IgD-negative memory B cell (primary cell): ENCODE measurements around the gene UBAP2L. TPM values are rescaled to one million over a fixed set of nuclear protein-coding genes. Genes with fewer than 3 reads are reported as not detected.
"Not testable (repeated sequence)": the region's sequence is repeated elsewhere in the genome, so short reads cannot be mapped to it uniquely, and the experiment has no call there.

Source experiments
- H3K27ac Mint-ChIP-seq, 3 donors: one replicate each; pipeline ENCODE4 v1.8.0; 2020 to 2022; ENCODE audit warnings: mild to moderate bottlenecking in 3 of 3, mixed read lengths in 3 of 3, moderate library complexity in 1 of 3
- H3K27me3 Mint-ChIP-seq: one replicate; pipeline ENCODE4 v1.8.0; 2021; ENCODE audit warnings: mixed read lengths
- H3K36me3 Mint-ChIP-seq: one replicate; pipeline ENCODE4 v1.8.0; 2020; ENCODE audit warnings: mild to moderate bottlenecking, mixed read lengths
- H3K4me1 Mint-ChIP-seq, 3 donors: one replicate each; pipeline ENCODE4 v1.8.0; 2020 to 2022; ENCODE audit warnings: mixed read lengths in 3 of 3, mild to moderate bottlenecking in 1 of 3
- H3K4me3 Mint-ChIP-seq, 4 donors: one replicate each; pipeline ENCODE4 v1.8.0; 2020 to 2022; ENCODE audit warnings: mild to moderate bottlenecking in 4 of 4, mixed read lengths in 4 of 4, moderate library complexity in 3 of 4
- H3K9me3 Mint-ChIP-seq, 3 donors: one replicate each; pipeline ENCODE4 v1.8.0; 2020 to 2021; ENCODE audit warnings: mixed read lengths in 3 of 3, mild to moderate bottlenecking in 1 of 3
- polyA plus RNA-seq: library from polyadenylated mRNA; unstranded; fragments of 300-500 nt; fragmentation: Illumina TruSeq; gene quantifications from one replicate; pipeline ENCODE4 v1.2.3, GENCODE V29; 2021

The UBAP2L gene
- polyA plus RNA-seq, 1 donor from 2014 or later: 60.6 TPM

GRCh38 chr1:154253671-154254070 is 32.9 kb downstream of the UBAP2L start:
- Mint-ChIP-seq H3K36me3 (peaks cover 3% of the 10 kb centered on the region), H3K27ac (peak overlapping the region in 1 of 3 donors; percentile 23), H3K27me3 (no peaks in the 10 kb centered on the region), H3K4me1 (peaks cover 0 to 2% (median 0%) of the 10 kb centered on the region in 3 donors), H3K9me3 (no peaks in the 10 kb centered on the region), H3K4me3 (peak overlapping the region in 1 of 4 donors; percentile 63)

- Mint-ChIP-seq H3K36me3 (peaks cover 3% of the 10 kb centered on the region), H3K27me3 (no peaks in the 10 kb centered on the region), H3K27ac (no peak overlapping the region), H3K4me3 (no peak overlapping the region), H3K9me3 (no peaks in the 10 kb centered on the region), H3K4me1 (peaks cover 0 to 2% (median 0%) of the 10 kb centered on the region in 3 donors)
Measured at GRCh38 chr1:154256686-154257085, 35.9 kb downstream of the UBAP2L start.

GRCh38 chr1:154258784-154259183 is 38.0 kb downstream of the UBAP2L start:
- H3K4me1 Mint-ChIP-seq: peaks cover 0 to 2% (median 0%) of the 10 kb centered on the region in 3 donors
- H3K4me3 Mint-ChIP-seq: no peak overlapping the region
- H3K36me3 Mint-ChIP-seq: peaks cover 3% of the 10 kb centered on the region
- no peaks in the 10 kb centered on the region for H3K9me3 Mint-ChIP-seq
- H3K27ac Mint-ChIP-seq: no peak overlapping the region
- H3K27me3 Mint-ChIP-seq: no peaks in the 10 kb centered on the region

- H3K36me3 Mint-ChIP-seq: peaks cover 1% of the 10 kb centered on the region
- H3K27ac Mint-ChIP-seq: no peak overlapping the region
- H3K4me3 Mint-ChIP-seq: no peak overlapping the region
Measured at GRCh38 chr1:154260127-154260526, 39.4 kb downstream of the UBAP2L start.

GRCh38 chr1:154263465-154264332 is 42.9 kb downstream of the UBAP2L start:
- Mint-ChIP-seq H3K27me3 (no peaks in the 10 kb centered on the region), H3K4me1 (no peaks in the 10 kb centered on the region), H3K36me3 (peaks cover 1% of the 10 kb centered on the region), H3K9me3 (no peaks in the 10 kb centered on the region), H3K4me3 (no peak overlapping the region), H3K27ac (peak overlapping the region; percentile 32 to 35 (median 35))

More at GRCh38 chr1:154260127-154260526, 39.4 kb downstream of the UBAP2L start:
- Mint-ChIP-seq H3K9me3 (no peaks in the 10 kb centered on the region), H3K27me3 (no peaks in the 10 kb centered on the region), H3K4me1 (peaks cover 0 to 2% (median 0%) of the 10 kb centered on the region in 3 donors)

GRCh38 chr1:154264454-154264853 is 43.7 kb downstream of the UBAP2L start:
- H3K9me3 Mint-ChIP-seq: no peaks in the 10 kb centered on the region
- H3K36me3 Mint-ChIP-seq: peaks cover 1% of the 10 kb centered on the region

GRCh38 chr1:154265586-154265985 is 44.8 kb downstream of the UBAP2L start:
- Mint-ChIP-seq H3K4me1 (peaks cover 0 to 3% (median 0%) of the 10 kb centered on the region in 3 donors), H3K9me3 (no peaks in the 10 kb centered on the region), H3K27me3 (no peaks in the 10 kb centered on the region), H3K36me3 (peaks cover 1% of the 10 kb centered on the region), H3K27ac (peak overlapping the region; percentile 0 to 35 (median 28)), H3K4me3 (no peak overlapping the region)

More at GRCh38 chr1:154264454-154264853, 43.7 kb downstream of the UBAP2L start:
- H3K27ac Mint-ChIP-seq: peak overlapping the region in 1 of 3 donors; percentile 35
- H3K27me3 Mint-ChIP-seq: no peaks in the 10 kb centered on the region
- H3K4me1 Mint-ChIP-seq: no peaks in the 10 kb centered on the region
- no peak overlapping the region for H3K4me3 Mint-ChIP-seq

GRCh38 chr1:154270833-154271232 is 50.1 kb downstream of the UBAP2L start:
- H3K4me3 Mint-ChIP-seq: peak overlapping the region in 2 of 4 donors; percentile 54 to 98
- H3K36me3 Mint-ChIP-seq: peaks cover 2% of the 10 kb centered on the region
- peak overlapping the region; percentile 90 to 99 (median 93) for H3K27ac Mint-ChIP-seq
- no peaks in the 10 kb centered on the region for H3K27me3 Mint-ChIP-seq
- H3K9me3 Mint-ChIP-seq: no peaks in the 10 kb centered on the region
- peaks cover 15 to 25% (median 18%) of the 10 kb centered on the region in 3 donors for H3K4me1 Mint-ChIP-seq

- peaks cover 2% of the 10 kb centered on the region for H3K36me3 Mint-ChIP-seq
- H3K9me3 Mint-ChIP-seq: no peaks in the 10 kb centered on the region
- peaks cover 15 to 25% (median 18%) of the 10 kb centered on the region in 3 donors for H3K4me1 Mint-ChIP-seq
- peak within 1 kb of the TSS; percentile 90 to 99 (median 98) for H3K27ac Mint-ChIP-seq
- peak within 1 kb of the TSS; percentile 96 to 98 (median 97) for H3K4me3 Mint-ChIP-seq
- no peaks in the 10 kb centered on the region for H3K27me3 Mint-ChIP-seq
Measured at GRCh38 chr1:154272217-154272998, 51.7 kb downstream of the UBAP2L start, which contains the start of gene HAX1. TSS of gene HAX1 (plus strand) at chr1:154272629. CDS start at chr1:154272724, 95 bp downstream.

- Mint-ChIP-seq H3K4me3 (peak overlapping the region; percentile 96 to 98 (median 97)), H3K4me1 (peaks cover 15 to 25% (median 18%) of the 10 kb centered on the region in 3 donors), H3K9me3 (no peaks in the 10 kb centered on the region), H3K27ac (peak overlapping the region; percentile 90 to 99 (median 98)), H3K27me3 (no peaks in the 10 kb centered on the region), H3K36me3 (peaks cover 2% of the 10 kb centered on the region)
Measured at GRCh38 chr1:154272999-154273563, 52.3 kb downstream of the UBAP2L start.

GRCh38 chr1:154276797-154277196 is 56.0 kb downstream of the UBAP2L start:
- H3K36me3 Mint-ChIP-seq: peaks cover 2% of the 10 kb centered on the region
- no peaks in the 10 kb centered on the region for H3K27me3 Mint-ChIP-seq
- no peak overlapping the region for H3K27ac Mint-ChIP-seq
- H3K4me1 Mint-ChIP-seq: peaks cover 10 to 17% (median 13%) of the 10 kb centered on the region in 3 donors
- H3K9me3 Mint-ChIP-seq: no peaks in the 10 kb centered on the region
- H3K4me3 Mint-ChIP-seq: no peak overlapping the region

GRCh38 chr1:154287591-154287990 is 66.8 kb downstream of the UBAP2L start:
- H3K36me3 Mint-ChIP-seq: not testable (repeated sequence)

GRCh38 chr1:154288661-154289060 is 67.9 kb downstream of the UBAP2L start:
- Mint-ChIP-seq H3K9me3 (peaks cover 0 to 9% (median 0%) of the 10 kb centered on the region in 3 donors), H3K4me1 (no peaks in the 10 kb centered on the region), H3K27me3 (peaks cover 5% of the 10 kb centered on the region), H3K27ac (no peak overlapping the region), H3K36me3 (no peaks in the 10 kb centered on the region), H3K4me3 (no peak overlapping the region)

More at GRCh38 chr1:154287591-154287990, 66.8 kb downstream of the UBAP2L start:
- H3K9me3 Mint-ChIP-seq, H3K27me3 Mint-ChIP-seq, H3K4me3 Mint-ChIP-seq, H3K27ac Mint-ChIP-seq, H3K4me1 Mint-ChIP-seq: not testable (repeated sequence)

- Mint-ChIP-seq H3K27ac (no peak overlapping the region), H3K36me3 (peaks cover 4% of the 10 kb centered on the region), H3K27me3 (peaks cover 5% of the 10 kb centered on the region), H3K4me3 (no peak overlapping the region), H3K4me1 (no peaks in the 10 kb centered on the region), H3K9me3 (peaks cover 2 to 17% (median 10%) of the 10 kb centered on the region in 3 donors)
Measured at GRCh38 chr1:154290921-154291320, 70.2 kb downstream of the UBAP2L start.
